PC-9 (cell line): ENCODE results near the gene L3MBTL3.

Source experiments
- CTCF ChIP-seq: fragments of 200-600 bp; sonication (generic); conservative IDR thresholded peaks from 2 replicates; pipeline ENCODE4 v1.6.1; 2017; ENCODE audit warnings: mixed run types, antibody characterized with exemption, mild to moderate bottlenecking, moderate library complexity
- EZH2 ChIP-seq: fragments of 200-600 bp; sonication (generic); IDR thresholded peaks from 2 replicates; pipeline ENCODE4 v1.8.0; 2017; ENCODE audit warnings: antibody characterized with exemption, low read depth

GRCh38 chr6:130034378-130035146 is 16.2 kb downstream of the L3MBTL3 start:
- TF ChIP-seq CTCF (no peak), EZH2 (no peak)
